Breast epithelium (tissue), 3 donors: Measurements from ENCODE around the gene ERN1.

Experiments used
- CTCF ChIP-seq, 3 donors: fragments of 450-650 bp; IDR thresholded peaks; one replicate each; pipeline ENCODE4 v1.5.1; 2016 to 2017; ENCODE audit warnings: antibody characterized with exemption in 3 of 3, mild to moderate bottlenecking in 3 of 3, moderate library complexity in 3 of 3
- POLR2A ChIP-seq: fragments of 450-650 bp; IDR thresholded peaks from one replicate; pipeline ENCODE4 v1.6.1; 2016; ENCODE audit warnings: antibody characterized with exemption, mild to moderate bottlenecking, moderate library complexity
- POLR2AphosphoS5 ChIP-seq, 3 donors: sonication (generic); formaldehyde crosslinking; IDR thresholded peaks; one replicate each; pipeline ENCODE4 v1.6.1; 2017; ENCODE audit warnings: antibody characterized with exemption in 3 of 3

- no peak for TF ChIP-seq CTCF (IDR thresholded peaks at IDR 0.05)
- no peak for TF ChIP-seq POLR2A
- TF ChIP-seq POLR2AphosphoS5 (IDR thresholded peaks at IDR 0.05): no peak
These were observed 36.9 kb upstream of the ERN1 start for GRCh38 chr17:64166876-64167275.
